Keratinocyte (primary cell): ENCODE data around the gene TPRG1L. TPM values are rescaled to one million over a fixed set of nuclear protein-coding genes. Genes with fewer than 3 reads are reported as not detected.

ENCODE experiments used
- DNase-seq: peaks from one replicate; pipeline ENCODE4 v3.0.0-alpha.2; 2011; ENCODE audit warnings: low read depth, missing footprints, low spot score
- FAIRE-seq: peaks from 2 replicates; lab custom pipeline; 2011; peaks lifted over from hg19 to GRCh38; lab: Jason Lieb, UNC
- H2AFZ ChIP-seq: 2 replicates; pipeline ENCODE4 v1.6.0; 2012; ENCODE audit warnings: low read length, control low read depth, inconsistent platforms; ENCODE audit not compliant: control insufficient read depth
- H3K27ac ChIP-seq: 2 replicates; pipeline ENCODE4 v1.5.1; 2011; ENCODE audit warnings: low read length; ENCODE audit not compliant: control insufficient read depth, insufficient read depth
- H3K27me3 ChIP-seq: 3 replicates; pipeline ENCODE4 v1.6.0; 2011; ENCODE audit warnings: low read length; ENCODE audit not compliant: control insufficient read depth, insufficient read depth; ENCODE audit errors: extremely low read depth
- H3K36me3 ChIP-seq, 2 experiments: 2 replicates in 1 of 2; 3 replicates in 1 of 2; pipeline ENCODE4 v1.5.1; 2011; ENCODE audit warnings: low read length in 2 of 2, mild to moderate bottlenecking in 1 of 2; ENCODE audit not compliant: control insufficient read depth in 2 of 2, insufficient read depth in 2 of 2; ENCODE audit errors: extremely low read depth in 1 of 2
- H3K4me1 ChIP-seq: 3 replicates; pipeline ENCODE4 v1.5.1; 2011; ENCODE audit warnings: low read length; ENCODE audit not compliant: control insufficient read depth, insufficient read depth; ENCODE audit errors: extremely low read depth
- H3K4me2 ChIP-seq: 3 replicates; pipeline ENCODE4 v1.6.0; 2011; ENCODE audit warnings: low read depth, low read length; ENCODE audit not compliant: control insufficient read depth, insufficient read depth; ENCODE audit errors: extremely low read depth
- H3K4me3 ChIP-seq, 3 experiments: fragments of 200-600 bp in 1 of 3; sonication (generic) in 1 of 3; 2 replicates in 2 of 3; 3 replicates in 1 of 3; pipeline ENCODE4 v1.5.1; 2011 to 2016; ENCODE audit warnings: low read length in 3 of 3, mild to moderate bottlenecking in 3 of 3, control low read depth in 2 of 3, inconsistent platforms in 1 of 3, low read depth in 1 of 3, mixed read lengths in 1 of 3, mixed run types in 1 of 3, moderate library complexity in 1 of 3; ENCODE audit not compliant: control insufficient read depth in 2 of 3, insufficient read depth in 2 of 3; ENCODE audit errors: extremely low read depth in 1 of 3
- H3K79me2 ChIP-seq: 2 replicates; pipeline ENCODE4 v1.6.0; 2012; ENCODE audit warnings: low read length; ENCODE audit not compliant: control insufficient read depth, insufficient read depth
- H3K9ac ChIP-seq: 3 replicates; pipeline ENCODE4 v1.6.0; 2011; ENCODE audit warnings: low read length; ENCODE audit not compliant: control insufficient read depth, insufficient read depth; ENCODE audit errors: extremely low read depth
- H3K9me1 ChIP-seq: 3 replicates; pipeline ENCODE4 v1.6.0; 2011; ENCODE audit warnings: low read length; ENCODE audit not compliant: control insufficient read depth, insufficient read depth; ENCODE audit errors: extremely low read depth
- H3K9me3 ChIP-seq: 2 replicates; pipeline ENCODE4 v1.5.1; 2012; ENCODE audit warnings: low read depth, low read length; ENCODE audit not compliant: control insufficient read depth
- H4K20me1 ChIP-seq: 3 replicates; pipeline ENCODE4 v1.6.0; 2011; ENCODE audit warnings: low read length; ENCODE audit not compliant: control insufficient read depth, insufficient read depth; ENCODE audit errors: extremely low read depth
- CTCF ChIP-seq, 3 experiments: IDR thresholded peaks in 1 of 3; conservative IDR thresholded peaks in 1 of 3; optimal IDR thresholded peaks in 1 of 3; 2 replicates in 2 of 3; 3 replicates in 1 of 3; pipeline versions ENCODE3 to v1.5.1; 2011; ENCODE audit warnings: low read length in 3 of 3, mild to moderate bottlenecking in 3 of 3, moderate library complexity in 2 of 3, control low read depth in 1 of 3, inconsistent platforms in 1 of 3; ENCODE audit not compliant: insufficient read depth in 2 of 3; ENCODE audit errors: extremely low read depth in 1 of 3
- EZH2 ChIP-seq: IDR thresholded peaks from one replicate; pipeline ENCODE4 v1.6.1; 2012; ENCODE audit warnings: inconsistent platforms, mild to moderate bottlenecking, low read length, moderate library complexity
- dilution Hi-C: fragments of 300-500 bp; cut with MboI; formaldehyde crosslinking; loops from one replicate; pipeline ENCODE4 v1.7.0; 2020; ENCODE audit warnings: low sequenced_read_pairs; ENCODE audit not compliant: extremely low pct_ligation_motif_present
- polyA plus RNA-seq, 5 experiments: library from polyadenylated mRNA; depleted of rRNA in 3 of 5; stranded (reverse) in 3 of 5; stranded (forward) in 1 of 5; unstranded in 1 of 5; fragments of >200 nt; gene quantifications; 1 replicate in 1 of 5; 2 replicates in 3 of 5; 3 replicates in 1 of 5; pipeline versions ENCODE4 v1.2.1 to v1.2.3, GENCODE V29; 2011 to 2012; ENCODE audit warnings: missing spikeins in 2 of 5, low read depth in 1 of 5, low replicate concordance in 1 of 5

The TPRG1L gene
- polyA plus RNA-seq, 1 donor (not counting 4 experiments of a cell fraction or from before 2014, with no cell fraction given) = 57.4 TPM

- Histone ChIP-seq H3K36me3 (no peaks in the 10 kb centered on the region), H3K9ac (no peak overlapping the region), H3K27me3 (peaks cover 10% of the 10 kb centered on the region)
Observed at GRCh38 chr1:3660704-3661103, 35.9 kb downstream of the TPRG1L start.

GRCh38 chr1:3661631-3662030, 36.8 kb downstream of the TPRG1L start:
- no peak for TF ChIP-seq CTCF (optimal IDR thresholded peaks at IDR 0.05 in 1 of 3, IDR thresholded peaks at IDR 0.05 in 1 of 3, conservative IDR thresholded peaks at IDR 0.05 in 1 of 3; ENCODE audit: extremely low read depth in 1 of 3, insufficient read depth in 2 of 3, low read length in 3 of 3)
- Histone ChIP-seq H3K4me1 (peaks cover 10% of the 10 kb centered on the region), H3K36me3 (no peaks in the 10 kb centered on the region), H3K9me1 (no peaks in the 10 kb centered on the region), H4K20me1 (no peaks in the 10 kb centered on the region), H3K9me3 (no peaks in the 10 kb centered on the region), H3K79me2 (no peaks in the 10 kb centered on the region), H2AFZ (no peak overlapping the region), H3K27ac (no peak overlapping the region), H3K4me3 (no peak overlapping the region), H3K4me2 (no peak overlapping the region), H3K27me3 (peaks cover 7% of the 10 kb centered on the region), H3K9ac (no peak overlapping the region)
- no peak for DNase-seq
- dilution Hi-C loops = no loop called here
- FAIRE-seq = no peak

More at GRCh38 chr1:3660704-3661103, 35.9 kb downstream of the TPRG1L start:
- Histone ChIP-seq H3K9me1 (no peaks in the 10 kb centered on the region), H3K9me3 (no peaks in the 10 kb centered on the region), H3K27ac (no peak overlapping the region), H3K79me2 (no peaks in the 10 kb centered on the region), H3K4me2 (no peak overlapping the region), H4K20me1 (no peaks in the 10 kb centered on the region), H2AFZ (no peak overlapping the region), H3K4me1 (peaks cover 10% of the 10 kb centered on the region), H3K4me3 (no peak overlapping the region)
- DNase-seq = no peak
- no peak for FAIRE-seq
- TF ChIP-seq CTCF (optimal IDR thresholded peaks at IDR 0.05 in 1 of 3, IDR thresholded peaks at IDR 0.05 in 1 of 3, conservative IDR thresholded peaks at IDR 0.05 in 1 of 3; ENCODE audit: extremely low read depth in 1 of 3, insufficient read depth in 2 of 3, low read length in 3 of 3) (no peak), EZH2 (no peak)
- dilution Hi-C loops = no loop called here
